B cell (primary cell): ENCODE data around the gene CUL3. TPM values are rescaled to one million over a fixed set of nuclear protein-coding genes. Genes with fewer than 3 reads are reported as not detected.

ENCODE experiments used
- ATAC-seq: fragments of 200-7000 bp; cut with Tn5 transposase; one replicate; pipeline ENCODE4 v1.10.0; 2021; ENCODE audit warnings: low read depth, mild to moderate bottlenecking, moderate number of reproducible peaks, moderate library complexity
- CTCF ChIA-PET: fragments of 350-600 bp; sonication (Branson Sonifier 250); formaldehyde crosslinking; loops from one replicate; lab custom pipeline; 2021; ENCODE audit warnings: antibody characterized with exemption, inconsistent platforms; lab: Charles Lee
- POLR2A ChIA-PET: fragments of 350-600 bp; sonication (Branson Sonifier 250); formaldehyde crosslinking; loops from one replicate; lab custom pipeline; 2021; ENCODE audit warnings: antibody characterized with exemption; lab: Charles Lee
- DNase-seq: peaks from one replicate; pipeline ENCODE4 v3.0.0; 2013
- H2AFZ ChIP-seq: 2 replicates; pipeline ENCODE4 v1.6.1; 2012; ENCODE audit warnings: mild to moderate bottlenecking, low read depth, low read length; ENCODE audit not compliant: insufficient read depth, poor library complexity, severe bottlenecking
- H3K27ac ChIP-seq, 2 donors: 1 replicate in 1 of 2; 2 replicates in 1 of 2; pipeline ENCODE4 v1.5.1; 2012 to 2013; ENCODE audit warnings: low read length in 2 of 2, mild to moderate bottlenecking in 2 of 2, moderate library complexity in 1 of 2
- H3K27me3 ChIP-seq, 4 experiments: fragments of 200-600 bp in 1 of 4; sonication (generic) in 1 of 4; replicated peaks in 1 of 4; 1 replicate in 2 of 4; 2 replicates in 2 of 4; pipeline versions ENCODE4 v1.6.1 to v1.7.0; 2013 to 2016; ENCODE audit warnings: low read length in 3 of 4, mild to moderate bottlenecking in 2 of 4, mixed read lengths in 1 of 4, moderate library complexity in 1 of 4; ENCODE audit not compliant: insufficient read depth in 4 of 4, control insufficient read depth in 3 of 4; ENCODE audit errors: control extremely low read depth in 1 of 4
- H3K36me3 ChIP-seq, 2 experiments: replicated peaks in 1 of 2; 1 replicate in 1 of 2; 2 replicates in 1 of 2; pipeline versions ENCODE4 v1.6.1 to v1.7.1; 2013; ENCODE audit warnings: low read length in 1 of 2; ENCODE audit not compliant: insufficient read depth in 2 of 2, control insufficient read depth in 1 of 2; ENCODE audit errors: control extremely low read depth in 1 of 2, extremely low read depth in 1 of 2
- H3K4me1 ChIP-seq, 2 donors: fragments of 200-600 bp in 1 of 2; sonication (generic) in 1 of 2; 1 replicate in 1 of 2; 2 replicates in 1 of 2; pipeline versions ENCODE4 v1.5.1 to v1.6.1; 2013 to 2017; ENCODE audit warnings: low read length in 2 of 2; ENCODE audit not compliant: control insufficient read depth in 2 of 2, insufficient read depth in 2 of 2
- H3K4me2 ChIP-seq: replicated peaks from 2 replicates; pipeline ENCODE3; 2012; ENCODE audit warnings: mild to moderate bottlenecking, low read depth, low read length; ENCODE audit not compliant: poor library complexity, severe bottlenecking
- H3K4me3 ChIP-seq, 5 experiments: fragments of 200-600 bp in 1 of 5; sonication (generic) in 1 of 5; 1 replicate in 3 of 5; 2 replicates in 2 of 5; pipeline versions ENCODE4 v1.5.1 to v1.7.0; 2011 to 2016; ENCODE audit warnings: low read length in 4 of 5, mild to moderate bottlenecking in 4 of 5, low read depth in 2 of 5, control low read depth in 1 of 5, moderate library complexity in 1 of 5; ENCODE audit not compliant: insufficient read depth in 1 of 5; ENCODE audit errors: control extremely low read depth in 1 of 5, extremely low read depth in 1 of 5
- H3K79me2 ChIP-seq: fragments of 200-600 bp; sonication (generic); one replicate; pipeline ENCODE4 v1.6.0; 2016; ENCODE audit warnings: low read length; ENCODE audit not compliant: control insufficient read depth, insufficient read depth
- H3K9ac ChIP-seq: fragments of 200-600 bp; sonication (generic); 2 replicates; pipeline ENCODE4 v1.6.1; 2017; ENCODE audit warnings: mild to moderate bottlenecking, low read length, moderate library complexity
- H3K9me3 ChIP-seq, 3 donors: one replicate each; pipeline versions ENCODE4 v1.6.1 to v1.7.1; 2013; ENCODE audit warnings: low read length in 2 of 3; ENCODE audit not compliant: control insufficient read depth in 2 of 3, insufficient read depth in 1 of 3; ENCODE audit errors: control extremely low read depth in 1 of 3
- H4K20me1 ChIP-seq: 2 replicates; pipeline ENCODE4 v1.6.0; 2012; ENCODE audit warnings: mild to moderate bottlenecking, low read length; ENCODE audit not compliant: insufficient read depth, control insufficient read depth, poor library complexity, severe bottlenecking
- H3K27ac Mint-ChIP-seq: one replicate; pipeline ENCODE4 v1.8.0; 2021; ENCODE audit warnings: mixed read lengths
- H3K27me3 Mint-ChIP-seq: one replicate; pipeline ENCODE4 v1.8.0; 2021; ENCODE audit warnings: mixed read lengths
- H3K4me1 Mint-ChIP-seq: one replicate; pipeline ENCODE4 v1.8.0; 2021; ENCODE audit warnings: mixed read lengths
- H3K4me3 Mint-ChIP-seq: one replicate; pipeline ENCODE4 v1.8.0; 2021; ENCODE audit warnings: mixed read lengths
- H3K9me3 Mint-ChIP-seq: one replicate; pipeline ENCODE4 v1.8.0; 2022; ENCODE audit warnings: mixed read lengths; ENCODE audit not compliant: insufficient read depth
- CTCF ChIP-seq: fragments of 200-600 bp; IDR thresholded peaks from one replicate; pipeline ENCODE4 v1.8.0; 2022; ENCODE audit warnings: antibody characterized with exemption, mild to moderate bottlenecking
- EZH2 ChIP-seq: IDR thresholded peaks from 2 replicates; pipeline ENCODE4 v1.6.1; 2012; ENCODE audit warnings: borderline replicate concordance, low read depth, mild to moderate bottlenecking, moderate library complexity, low read length; ENCODE audit not compliant: insufficient read depth, poor library complexity, severe bottlenecking
- WGBS: methylation state at CpG from one replicate; pipeline ENCODE4 v1.1.5; 2013; ENCODE audit warnings: missing lambda C conversion rate; ENCODE audit not compliant: insufficient coverage; 5-methylcytosine and 5-hydroxymethylcytosine counted together
- intact Hi-C: fragments of 100-400 bp; cut with micrococcal nuclease; formaldehyde crosslinking; loops from one replicate; pipeline ENCODE4 v1.10.0; 2022
- polyA plus RNA-seq: library from polyadenylated mRNA; depleted of rRNA; stranded (reverse); fragments of >200 nt; gene quantifications from 2 replicates; pipeline ENCODE4 v1.2.3, GENCODE V29; 2012
- total RNA-seq, 2 donors: library from RNA; stranded (reverse); fragments of 120-200 nt in 1 of 2; gene quantifications; 1 replicate in 1 of 2; 2 replicates in 1 of 2; pipeline versions ENCODE4 v1.2.3 to v1.2.4, GENCODE V29; 2013 to 2022

Gene CUL3
- total and polyA plus RNA-seq, 2 donors (not counting 1 experiment from before 2014, with no cell fraction given), result 31.1 to 138 TPM

GRCh38 chr2:224440988-224441387 lies 144.2 kb downstream of the CUL3 start:
- intact Hi-C loops, result no loop called here
- Histone ChIP-seq H3K4me3 (no peak overlapping the region), H2AFZ (no peak overlapping the region), H3K27me3 (peaks cover 0 to 17% (median 8%) of the 10 kb centered on the region in 4 experiments), H3K9me3 (peaks cover 0 to 5% (median 1%) of the 10 kb centered on the region in 3 donors), H3K27ac (no peak overlapping the region), H3K4me1 (peaks cover 3 to 8% of the 10 kb centered on the region in 2 donors), H3K79me2 (no peaks in the 10 kb centered on the region), H4K20me1 (no peaks in the 10 kb centered on the region), H3K4me2 (no peak overlapping the region), H3K9ac (no peak overlapping the region), H3K36me3 (no peaks in the 10 kb centered on the region)
- Mint-ChIP-seq H3K4me3 (peak overlapping the region; percentile 86), H3K4me1 (peaks cover 12% of the 10 kb centered on the region), H3K27me3 (peaks cover 31% of the 10 kb centered on the region), H3K27ac (no peak overlapping the region), H3K9me3 (no peaks in the 10 kb centered on the region)
- no peak for ATAC-seq
- POLR2A ChIA-PET, result interaction anchor here (0.6 kb wide), 1 partner anchor 9 kb away, joined by 3 read pairs; no protein-coding TSS in a partner anchor
- DNase-seq, result no peak
- CTCF ChIA-PET, result interaction anchor here (1.2 kb wide), 1 partner anchor 11 kb away, joined by 3 read pairs; no protein-coding TSS in a partner anchor
- 0% methylated on average over 1 of the region's 5 CpGs for WGBS
- TF ChIP-seq EZH2 (no peak), CTCF (no peak)

- H3K9ac ChIP-seq, result no peak overlapping the region
- no peak overlapping the region for H3K27ac Mint-ChIP-seq
Observed at GRCh38 chr2:224438726-224439125, 146.4 kb downstream of the CUL3 start.

More at GRCh38 chr2:224438726-224439125, 146.4 kb downstream of the CUL3 start:
- H3K36me3 ChIP-seq, result no peaks in the 10 kb centered on the region
- H4K20me1 ChIP-seq, result no peaks in the 10 kb centered on the region
- H3K27ac ChIP-seq, result no peak overlapping the region
- intact Hi-C loops, result no loop called here
- DNase-seq, result no peak
- H3K27me3 ChIP-seq, result peaks cover 0 to 17% (median 8%) of the 10 kb centered on the region in 4 experiments
- no peaks in the 10 kb centered on the region for H3K79me2 ChIP-seq
- H3K4me1 ChIP-seq, result peaks cover 3 to 8% of the 10 kb centered on the region in 2 donors
- no peak overlapping the region for H3K4me2 ChIP-seq
- POLR2A ChIA-PET, result no interaction called here
- H2AFZ ChIP-seq, result no peak overlapping the region
- Mint-ChIP-seq H3K9me3 (no peaks in the 10 kb centered on the region), H3K4me3 (no peak overlapping the region), H3K4me1 (peaks cover 12% of the 10 kb centered on the region), H3K27me3 (peaks cover 32% of the 10 kb centered on the region)
- peaks cover 0 to 5% (median 1%) of the 10 kb centered on the region in 3 donors for H3K9me3 ChIP-seq
- TF ChIP-seq EZH2 (no peak), CTCF (no peak)
- no peak for ATAC-seq
- CTCF ChIA-PET, result no interaction called here
- H3K4me3 ChIP-seq, result no peak overlapping the region
